H1 (cell line): ENCODE data around the gene GABARAPL2. TPM values are rescaled to one million over a fixed set of nuclear protein-coding genes. Genes with fewer than 3 reads are reported as not detected.

Experiments
- ASH2L ChIP-seq: fragments of 200-600, 300-600 bp; sonication (generic); IDR thresholded peaks from one replicate; pipeline ENCODE4 v1.7.1; 2017; ENCODE audit warnings: low read length
- BACH1 ChIP-seq: IDR thresholded peaks from 2 replicates; pipeline ENCODE4 v1.6.1; 2012; ENCODE audit warnings: low read length, improper control_type of control experiment
- CHD2 ChIP-seq: IDR thresholded peaks from 2 replicates; pipeline ENCODE4 v1.6.1; 2012; ENCODE audit warnings: low read length, improper control_type of control experiment
- CREB1 ChIP-seq: IDR thresholded peaks from 2 replicates; pipeline ENCODE4 v1.6.1; 2012; ENCODE audit warnings: inconsistent platforms
- EGR1 ChIP-seq: IDR thresholded peaks from 2 replicates; pipeline ENCODE4 v1.6.1; 2011; ENCODE audit warnings: low read depth, low read length, borderline replicate concordance
- EP300 ChIP-seq, 2 experiments: IDR thresholded peaks; 1 replicate in 1 of 2; 2 replicates in 1 of 2; pipeline ENCODE4 v1.6.1; 2011 to 2012; ENCODE audit warnings: low read depth in 2 of 2, low read length in 2 of 2, mild to moderate bottlenecking in 2 of 2, borderline replicate concordance in 1 of 2, inconsistent platforms in 1 of 2, moderate library complexity in 1 of 2
- GTF2F1 ChIP-seq: IDR thresholded peaks from 2 replicates; pipeline ENCODE4 v1.6.1; 2012; ENCODE audit warnings: low read depth, low read length, improper control_type of control experiment, borderline replicate concordance
- HDAC6 ChIP-seq: IDR thresholded peaks from one replicate; pipeline ENCODE4 v1.7.1; 2012; ENCODE audit warnings: low read depth, mild to moderate bottlenecking, inconsistent platforms, low read length, moderate library complexity
- JUN ChIP-seq: IDR thresholded peaks from 2 replicates; pipeline ENCODE4 v1.6.1; 2011; ENCODE audit warnings: low read depth, mild to moderate bottlenecking, improper control_type of control experiment, low read length
- KDM5A ChIP-seq: fragments of 200-600 bp; IDR thresholded peaks from 2 replicates; pipeline ENCODE4 v1.7.1; 2012; ENCODE audit warnings: mild to moderate bottlenecking, low read length, inconsistent platforms, mixed read lengths
- MAX ChIP-seq: IDR thresholded peaks from 2 replicates; pipeline ENCODE4 v1.6.1; 2012; ENCODE audit warnings: inconsistent platforms
- NANOG ChIP-seq: IDR thresholded peaks from 2 replicates; pipeline ENCODE4 v1.6.1; 2011; ENCODE audit warnings: low read length, low read depth, mild to moderate bottlenecking, inconsistent platforms; ENCODE audit not compliant: insufficient read depth, poor library complexity, severe bottlenecking
- POLR2A ChIP-seq, 2 experiments: IDR thresholded peaks; 1 replicate in 1 of 2; 2 replicates in 1 of 2; pipeline ENCODE4 v1.6.1; 2011; ENCODE audit warnings: low read depth in 2 of 2, low read length in 2 of 2, mild to moderate bottlenecking in 2 of 2; ENCODE audit errors: control extremely low read depth in 1 of 2
- RAD21 ChIP-seq, 2 experiments: IDR thresholded peaks in 1 of 2; conservative IDR thresholded peaks in 1 of 2; 2 replicates each; pipeline ENCODE4 v1.6.1; 2011; ENCODE audit warnings: low read depth in 2 of 2, low read length in 2 of 2, improper control_type of control experiment in 1 of 2, inconsistent platforms in 1 of 2, mild to moderate bottlenecking in 1 of 2, moderate library complexity in 1 of 2
- SIN3A ChIP-seq, 2 experiments: IDR thresholded peaks in 1 of 2; conservative IDR thresholded peaks in 1 of 2; 2 replicates each; pipeline ENCODE4 v1.6.1; 2011 to 2012; ENCODE audit warnings: low read length in 2 of 2, improper control_type of control experiment in 1 of 2, low read depth in 1 of 2, mild to moderate bottlenecking in 1 of 2
- SP2 ChIP-seq: IDR thresholded peaks from 2 replicates; pipeline ENCODE4 v1.6.1; 2012; ENCODE audit warnings: mild to moderate bottlenecking, low read length, inconsistent platforms
- SP4 ChIP-seq: IDR thresholded peaks from 2 replicates; pipeline ENCODE4 v1.6.1; 2012; ENCODE audit warnings: low read length, inconsistent platforms
- TAF1 ChIP-seq: IDR thresholded peaks from 2 replicates; pipeline ENCODE4 v1.6.1; 2011; ENCODE audit warnings: mild to moderate bottlenecking, low read depth, low read length
- TAF7 ChIP-seq: optimal IDR thresholded peaks from 2 replicates; pipeline ENCODE3; 2011; ENCODE audit warnings: low read depth, mild to moderate bottlenecking, inconsistent platforms, low read length, moderate library complexity, borderline replicate concordance
- YY1 ChIP-seq: IDR thresholded peaks from 2 replicates; pipeline ENCODE4 v1.6.1; 2011; ENCODE audit warnings: low read depth, mild to moderate bottlenecking, low read length
- ZNF274 ChIP-seq: IDR thresholded peaks from 2 replicates; pipeline ENCODE4 v1.7.0; 2012; ENCODE audit warnings: low read length, borderline replicate concordance; ENCODE audit errors: extremely low read depth
- polyA plus RNA-seq, 7 experiments: library from polyadenylated mRNA; depleted of rRNA in 3 of 7; stranded (reverse) in 5 of 7; unstranded in 2 of 7; fragments of >200 nt in 5 of 7; fragments of 200-250 nt in 2 of 7; gene quantifications; 1 replicate in 5 of 7; 2 replicates in 1 of 7; 4 replicates in 1 of 7; pipeline versions ENCODE4 v1.2.1 to v1.2.3, GENCODE V29; 2011 to 2013; ENCODE audit warnings: missing spikeins in 2 of 7, mixed read lengths in 2 of 7
- total RNA-seq: library from RNA; stranded (reverse); fragmentation: NEBNext Ultra II Directional; extraction: Animal tissue kit (Norgen Biotek cat#: 25700); gene quantifications from 2 replicates; pipeline ENCODE4 v1.2.1, GENCODE V29; 2021
- TF ChIP-seq, protein P1 (sequence below), 3 experiments: IDR thresholded peaks; 1 replicate in 2 of 3; 2 replicates in 1 of 3; pipeline versions ENCODE4 v1.5.1 to v1.6.1; 2011; ENCODE audit warnings: low read length in 3 of 3, mild to moderate bottlenecking in 3 of 3, inconsistent platforms in 2 of 3, low read depth in 1 of 3, moderate library complexity in 1 of 3; ENCODE audit not compliant: insufficient read depth in 1 of 3; ENCODE audit errors: control extremely low read depth in 1 of 3

The GABARAPL2 gene
- total and polyA plus RNA-seq, 2 of the 8 experiments (the other 6 are each of a cell fraction or from before 2014, with no cell fraction given) = 65.8 to 71.3 TPM

GRCh38 chr16:75566040-75566757, at the start of gene GABARAPL2 (continued):
- TF ChIP-seq TAF7 (no peak), RAD21 (IDR thresholded peaks at IDR 0.05 in 1 of 2, conservative IDR thresholded peaks at IDR 0.05 in 1 of 2; ENCODE audit: low read depth in 2 of 2, low read length in 2 of 2) (peak in 1 of 2 experiments; percentile 0; a peak in 1 of 4 replicates), SP2 (peak; percentile 29; the same call in 1 of the 2 replicates), POLR2A (IDR thresholded peaks at IDR 0.05; ENCODE audit: control extremely low read depth in 1 of 2, low read depth in 2 of 2, low read length in 2 of 2) (peak in 1 of 2 experiments; percentile 51; a peak in 1 of 3 replicates), ASH2L (peak; percentile 88), EP300 (IDR thresholded peaks at IDR 0.05; ENCODE audit: borderline replicate concordance in 1 of 2, low read depth in 2 of 2, low read length in 2 of 2) (no peak), SIN3A (conservative IDR thresholded peaks at IDR 0.05 in 1 of 2, IDR thresholded peaks at IDR 0.05 in 1 of 2; ENCODE audit: low read depth in 1 of 2, low read length in 2 of 2) (peak; percentile 22 to 62; a peak in 2 of 4 replicates), HDAC6 (no peak), ZNF274 (no peak), KDM5A (0 out of 2 replicates have a peak, but pooled peaks have one; percentile 25), TAF1 (peak; percentile 53; the same call in 1 of the 2 replicates), BACH1 (no peak), JUN (no peak), EGR1 (0 out of 2 replicates have a peak, but pooled peaks have one; percentile 10), MAX (peak; percentile 38; the same call in 1 of the 2 replicates), CHD2 (no peak), NANOG (no peak), GTF2F1 (no peak), SP4 (no peak), YY1 (peak; percentile 76), CREB1 (peak; percentile 51; the same call in 1 of the 2 replicates)
- TF ChIP-seq, protein P1, sequence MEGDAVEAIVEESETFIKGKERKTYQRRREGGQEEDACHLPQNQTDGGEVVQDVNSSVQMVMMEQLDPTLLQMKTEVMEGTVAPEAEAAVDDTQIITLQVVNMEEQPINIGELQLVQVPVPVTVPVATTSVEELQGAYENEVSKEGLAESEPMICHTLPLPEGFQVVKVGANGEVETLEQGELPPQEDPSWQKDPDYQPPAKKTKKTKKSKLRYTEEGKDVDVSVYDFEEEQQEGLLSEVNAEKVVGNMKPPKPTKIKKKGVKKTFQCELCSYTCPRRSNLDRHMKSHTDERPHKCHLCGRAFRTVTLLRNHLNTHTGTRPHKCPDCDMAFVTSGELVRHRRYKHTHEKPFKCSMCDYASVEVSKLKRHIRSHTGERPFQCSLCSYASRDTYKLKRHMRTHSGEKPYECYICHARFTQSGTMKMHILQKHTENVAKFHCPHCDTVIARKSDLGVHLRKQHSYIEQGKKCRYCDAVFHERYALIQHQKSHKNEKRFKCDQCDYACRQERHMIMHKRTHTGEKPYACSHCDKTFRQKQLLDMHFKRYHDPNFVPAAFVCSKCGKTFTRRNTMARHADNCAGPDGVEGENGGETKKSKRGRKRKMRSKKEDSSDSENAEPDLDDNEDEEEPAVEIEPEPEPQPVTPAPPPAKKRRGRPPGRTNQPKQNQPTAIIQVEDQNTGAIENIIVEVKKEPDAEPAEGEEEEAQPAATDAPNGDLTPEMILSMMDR (IDR thresholded peaks at IDR 0.05; ENCODE audit: control extremely low read depth in 1 of 3, insufficient read depth in 1 of 3, low read depth in 1 of 3, low read length in 3 of 3) = no peak
